ENCODE measurements around the gene ISL2. TPM values are rescaled to one million over a fixed set of nuclear protein-coding genes. Genes with fewer than 3 reads are reported as not detected.
"Not testable (repeated sequence)": the region's sequence is repeated elsewhere in the genome, so short reads cannot be mapped to it uniquely, and the experiment has no call there.

Gene ISL2
- total RNA-seq, 4 donors from 2014 or later: 0.24 to 1.1 (median 0.75) TPM; not detected in 1

DNA sequence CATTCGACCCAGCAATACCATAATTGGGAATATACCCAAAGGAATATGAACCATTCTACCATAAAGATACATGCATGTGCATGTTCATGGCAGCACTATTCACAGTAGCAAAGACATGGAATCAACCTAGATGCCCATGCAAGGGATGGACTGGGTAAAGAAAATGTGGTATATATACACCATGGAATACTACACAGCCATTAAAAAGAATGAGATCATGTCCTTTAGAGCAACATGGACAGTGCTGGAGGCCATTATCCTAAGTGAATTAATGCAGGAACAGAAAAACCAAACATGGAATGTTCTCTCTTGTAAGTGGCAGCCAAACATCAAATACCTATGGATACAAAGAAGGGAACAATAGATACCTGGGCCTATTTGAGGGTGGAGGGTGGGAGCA, 32.7 kb upstream of the ISL2 start:
- DNase-seq (ENCODE audit: low spot score): no peak
- ATAC-seq (ENCODE audit: low FRiP score): no peak
- TF ChIP-seq, protein P1, sequence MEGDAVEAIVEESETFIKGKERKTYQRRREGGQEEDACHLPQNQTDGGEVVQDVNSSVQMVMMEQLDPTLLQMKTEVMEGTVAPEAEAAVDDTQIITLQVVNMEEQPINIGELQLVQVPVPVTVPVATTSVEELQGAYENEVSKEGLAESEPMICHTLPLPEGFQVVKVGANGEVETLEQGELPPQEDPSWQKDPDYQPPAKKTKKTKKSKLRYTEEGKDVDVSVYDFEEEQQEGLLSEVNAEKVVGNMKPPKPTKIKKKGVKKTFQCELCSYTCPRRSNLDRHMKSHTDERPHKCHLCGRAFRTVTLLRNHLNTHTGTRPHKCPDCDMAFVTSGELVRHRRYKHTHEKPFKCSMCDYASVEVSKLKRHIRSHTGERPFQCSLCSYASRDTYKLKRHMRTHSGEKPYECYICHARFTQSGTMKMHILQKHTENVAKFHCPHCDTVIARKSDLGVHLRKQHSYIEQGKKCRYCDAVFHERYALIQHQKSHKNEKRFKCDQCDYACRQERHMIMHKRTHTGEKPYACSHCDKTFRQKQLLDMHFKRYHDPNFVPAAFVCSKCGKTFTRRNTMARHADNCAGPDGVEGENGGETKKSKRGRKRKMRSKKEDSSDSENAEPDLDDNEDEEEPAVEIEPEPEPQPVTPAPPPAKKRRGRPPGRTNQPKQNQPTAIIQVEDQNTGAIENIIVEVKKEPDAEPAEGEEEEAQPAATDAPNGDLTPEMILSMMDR (IDR thresholded peaks at IDR 0.05): no peak

DNA sequence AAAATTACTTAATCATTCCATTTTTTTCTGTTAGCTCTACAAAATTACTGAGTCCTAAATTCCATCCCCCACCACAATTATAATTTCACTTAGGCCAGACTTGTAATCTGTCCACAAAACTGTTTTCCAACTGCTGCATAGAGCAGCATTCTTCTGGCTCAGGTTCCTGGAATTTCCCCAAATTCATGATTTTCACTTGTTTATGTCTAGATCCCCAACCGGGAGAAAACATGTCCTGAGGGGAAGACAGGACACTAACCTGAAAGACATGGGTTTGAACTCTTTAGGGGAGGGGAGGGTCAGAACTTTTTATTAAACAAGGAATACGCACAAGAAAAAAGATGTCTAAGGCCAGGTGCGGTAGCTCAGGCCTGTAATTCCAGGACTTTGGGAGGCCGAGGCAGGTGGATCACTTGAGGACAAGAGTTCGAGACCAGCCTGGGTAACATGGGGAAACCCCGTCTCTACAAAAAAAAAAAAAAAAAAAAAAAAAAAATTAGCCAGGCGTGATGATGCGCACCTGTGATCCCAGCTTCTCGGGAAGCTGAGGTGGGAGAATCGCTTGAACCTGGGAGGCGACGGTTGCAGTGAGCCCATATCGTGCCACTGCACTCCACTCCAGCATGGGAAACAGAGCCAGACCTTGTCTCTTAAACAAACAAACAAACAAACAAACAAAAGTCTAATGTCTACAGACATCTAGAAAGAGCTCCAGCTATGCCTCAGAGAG, 26.8 kb upstream of the ISL2 start:
- TF ChIP-seq, protein P1 (IDR thresholded peaks at IDR 0.05): no peak
- no peak for DNase-seq (ENCODE audit: low spot score)
- ATAC-seq (ENCODE audit: low FRiP score): no peak

DNA sequence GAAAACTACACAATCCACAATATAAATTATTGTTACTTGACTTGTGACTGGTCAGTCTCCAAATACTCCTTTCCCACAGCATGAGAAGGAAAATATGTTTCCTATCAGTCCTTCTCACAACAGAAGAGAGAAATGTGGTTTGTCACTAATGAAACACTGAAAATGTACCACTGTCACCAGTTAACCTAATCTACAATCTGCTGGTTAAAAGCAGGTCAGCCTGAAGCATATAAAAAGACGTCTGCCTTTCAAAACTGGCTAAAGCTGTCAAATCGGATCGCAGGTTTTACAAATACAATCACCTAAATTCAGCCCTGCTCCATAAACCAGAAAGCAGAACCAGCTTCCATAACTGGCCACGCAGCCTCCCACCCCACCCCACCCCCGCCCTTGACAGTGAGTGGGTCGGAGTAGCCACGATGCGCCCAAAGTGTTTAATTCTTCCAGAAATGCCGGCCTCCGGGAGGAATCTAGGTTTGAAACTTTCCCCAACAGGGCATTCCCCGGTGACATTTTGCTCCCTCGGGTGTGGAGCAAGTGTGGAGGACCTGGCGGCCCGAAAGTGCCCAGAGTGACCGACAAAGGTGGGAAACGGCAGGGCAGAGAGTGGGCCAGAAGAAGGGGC, 26.0 kb upstream of the ISL2 start:
- DNase-seq (ENCODE audit: low spot score) (no peak), ATAC-seq (ENCODE audit: low FRiP score) (peak; percentile 47)
- TF ChIP-seq, protein P1 (IDR thresholded peaks at IDR 0.05): no peak

DNA sequence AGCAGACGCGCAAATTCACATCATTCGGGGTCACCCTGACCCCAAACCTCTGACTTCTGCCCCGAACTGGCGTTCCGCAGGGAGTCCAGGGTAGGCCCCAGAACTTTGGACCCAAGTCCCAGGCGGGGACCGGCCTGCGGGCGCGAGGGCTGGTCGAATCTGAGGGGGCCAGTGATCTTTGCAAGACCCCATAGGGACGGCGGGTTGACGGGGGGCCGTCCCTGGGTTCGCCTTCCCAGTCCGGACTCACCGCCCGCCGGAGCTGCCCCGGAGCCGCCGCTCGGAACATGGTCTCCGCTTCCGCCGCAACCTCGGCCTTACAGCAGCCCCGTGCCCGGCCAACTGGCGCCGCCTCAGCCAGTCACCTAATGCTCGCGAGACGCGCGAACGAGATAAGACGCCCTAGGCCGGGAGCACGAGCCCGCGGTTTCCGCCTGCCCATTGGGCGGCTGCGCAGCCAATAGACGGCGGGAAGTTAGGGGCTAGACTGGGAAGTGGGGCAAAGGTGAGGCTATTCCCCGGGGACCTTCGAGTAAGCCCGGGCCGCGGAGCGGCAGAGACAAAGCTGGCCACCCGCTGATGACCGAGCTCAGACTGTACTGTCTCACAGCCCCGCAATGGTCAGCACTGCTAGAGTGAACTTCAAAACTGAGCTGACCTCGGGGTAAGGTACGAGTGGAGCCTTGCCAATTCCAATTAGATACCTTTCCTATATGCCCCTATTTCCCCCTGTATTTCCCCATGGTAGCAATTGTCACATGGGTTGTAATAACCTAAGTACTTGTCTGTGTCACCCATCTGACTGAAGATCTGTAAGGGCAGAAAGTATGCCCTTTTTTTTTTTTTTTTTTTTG, 25.2 kb upstream of the ISL2 start, which contains the start of gene ETFA:
TSS of gene ETFA (minus strand) at position 370 of the 854 bp plus-strand sequence. CDS start at position 289, 81 bp downstream.
- TF ChIP-seq, protein P1 (IDR thresholded peaks at IDR 0.05): no peak
- DNase-seq (ENCODE audit: low spot score) (peak; percentile 94), ATAC-seq (ENCODE audit: low FRiP score) (peak; percentile 97)

GRCh38 chr15:76312540-76313174, 23.9 kb upstream of the ISL2 start:
- DNase-seq (ENCODE audit: low spot score): no peak
- ATAC-seq (ENCODE audit: low FRiP score): no peak
- TF ChIP-seq, protein P1 (IDR thresholded peaks at IDR 0.05): no peak

GRCh38 chr15:76313175-76313567, 23.4 kb upstream of the ISL2 start:
- ATAC-seq (ENCODE audit: low FRiP score); DNase-seq (ENCODE audit: low spot score): not testable (repeated sequence)

DNA sequence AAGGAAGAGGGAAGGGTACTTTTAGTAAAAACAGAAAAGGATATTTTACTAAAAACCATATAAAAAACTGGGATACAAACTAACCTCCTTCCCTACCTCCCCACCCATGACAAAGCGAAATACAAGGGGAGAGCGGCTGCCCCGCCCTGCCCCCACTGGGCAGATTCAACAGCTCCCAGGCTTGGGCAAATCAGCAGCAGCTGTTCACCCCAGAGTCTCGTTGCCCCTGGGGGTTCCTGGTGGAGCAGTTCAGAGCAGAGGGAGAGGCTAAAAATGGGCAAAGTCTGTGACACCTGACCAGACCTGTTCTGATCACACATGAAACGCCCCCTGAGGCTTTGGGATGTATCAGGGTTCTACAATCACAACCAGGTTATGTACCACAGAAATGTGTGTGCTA, 22.8 kb upstream of the ISL2 start:
- ATAC-seq (ENCODE audit: low FRiP score): no peak

More for the DNA sequence above, 22.8 kb upstream of the ISL2 start:
- no peak for DNase-seq (ENCODE audit: low spot score)
- TF ChIP-seq, protein P1 (IDR thresholded peaks at IDR 0.05): no peak
